Activated CD8-positive, alpha-beta T cell treated with anti-CD3 and anti-CD28 coated beads for 36 hours (primary cell): ENCODE measurements around the gene DDX24. TPM values are rescaled to one million over a fixed set of nuclear protein-coding genes. Genes with fewer than 3 reads are reported as not detected.

Experiments
- ATAC-seq: fragments of 200-7000 bp; cut with Tn5 transposase; one replicate; pipeline ENCODE4 v1.10.0; 2021; ENCODE audit warnings: mild to moderate bottlenecking, moderate library complexity
- CTCF ChIA-PET: fragments of 350-600 bp; sonication (Branson Sonifier 250); formaldehyde crosslinking; loops from one replicate; lab custom pipeline; 2021; ENCODE audit warnings: antibody characterized with exemption; lab: Charles Lee
- POLR2A ChIA-PET: fragments of 350-600 bp; sonication (Branson Sonifier 250); formaldehyde crosslinking; loops from one replicate; lab custom pipeline; 2021; ENCODE audit warnings: antibody characterized with exemption; lab: Charles Lee
- DNase-seq: peaks from one replicate; pipeline ENCODE4 v3.0.0-alpha.2; 2020
- H3K27ac Mint-ChIP-seq: one replicate; pipeline ENCODE4 v1.8.0; 2021; ENCODE audit warnings: mild to moderate bottlenecking, mixed read lengths
- H3K27me3 Mint-ChIP-seq: one replicate; pipeline ENCODE4 v1.8.0; 2021; ENCODE audit warnings: mixed read lengths
- H3K36me3 Mint-ChIP-seq: one replicate; pipeline ENCODE4 v1.8.0; 2021; ENCODE audit warnings: low read depth, mixed read lengths
- H3K4me1 Mint-ChIP-seq: one replicate; pipeline ENCODE4 v1.8.0; 2021; ENCODE audit warnings: low read depth, mixed read lengths
- H3K4me3 Mint-ChIP-seq: one replicate; pipeline ENCODE4 v1.8.0; 2021; ENCODE audit warnings: mild to moderate bottlenecking, moderate library complexity, mixed read lengths
- H3K9me3 Mint-ChIP-seq: one replicate; pipeline ENCODE4 v1.8.0; 2021; ENCODE audit warnings: mixed read lengths
- intact Hi-C: fragments of 100-400 bp; cut with micrococcal nuclease; formaldehyde crosslinking; loops from one replicate; pipeline ENCODE4 v1.10.0; 2022
- total RNA-seq, 2 experiments: library from RNA; stranded (reverse); gene quantifications; one replicate each; pipeline ENCODE4 v1.2.3, GENCODE V29; 2021
- TF ChIP-seq, protein P1 (sequence below): fragments of 200-600 bp; IDR thresholded peaks from one replicate; pipeline ENCODE4 v1.8.0; 2022; ENCODE audit warnings: antibody characterized with exemption, mild to moderate bottlenecking

DDX24 gene
- total RNA-seq, 2 experiments from 2014 or later = 272 to 275 TPM

DNA sequence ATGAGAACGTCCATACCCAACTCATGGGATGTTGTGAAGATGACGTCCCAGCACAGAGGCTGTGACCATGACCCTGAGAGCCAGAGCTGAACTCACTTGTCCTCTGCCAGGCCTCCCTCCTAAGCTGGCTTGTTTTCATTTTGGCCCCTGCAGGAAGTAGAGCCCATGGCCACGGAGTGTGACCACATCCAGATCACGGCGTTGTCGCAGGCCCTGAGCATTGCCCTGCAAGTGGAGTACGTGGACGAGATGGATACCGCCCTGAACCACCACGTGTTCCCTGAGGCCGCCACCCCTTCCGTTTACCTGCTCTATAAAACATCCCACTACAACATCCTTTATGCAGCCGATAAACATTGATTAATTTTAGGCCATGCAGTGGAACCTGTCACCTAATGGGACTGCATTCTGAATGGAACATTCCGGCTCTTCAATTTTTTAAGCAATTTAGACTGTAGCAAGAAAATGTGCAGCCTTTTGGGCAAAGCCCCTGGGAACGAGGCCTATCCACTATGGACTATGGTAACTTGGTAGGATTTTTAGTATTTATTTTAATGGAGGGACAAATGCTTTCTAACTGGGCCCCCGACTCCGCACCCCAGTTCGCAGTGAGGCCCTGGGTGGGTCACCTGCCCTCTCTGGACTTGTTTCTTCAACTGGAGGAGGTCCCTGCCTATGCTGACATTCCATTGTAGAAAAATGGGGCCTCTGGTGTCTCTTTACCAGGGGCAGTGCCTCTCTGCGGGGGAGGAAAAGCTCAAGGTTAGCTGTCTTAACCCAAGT lies 35.2 kb downstream of the DDX24 start:
- TF ChIP-seq, protein P1, sequence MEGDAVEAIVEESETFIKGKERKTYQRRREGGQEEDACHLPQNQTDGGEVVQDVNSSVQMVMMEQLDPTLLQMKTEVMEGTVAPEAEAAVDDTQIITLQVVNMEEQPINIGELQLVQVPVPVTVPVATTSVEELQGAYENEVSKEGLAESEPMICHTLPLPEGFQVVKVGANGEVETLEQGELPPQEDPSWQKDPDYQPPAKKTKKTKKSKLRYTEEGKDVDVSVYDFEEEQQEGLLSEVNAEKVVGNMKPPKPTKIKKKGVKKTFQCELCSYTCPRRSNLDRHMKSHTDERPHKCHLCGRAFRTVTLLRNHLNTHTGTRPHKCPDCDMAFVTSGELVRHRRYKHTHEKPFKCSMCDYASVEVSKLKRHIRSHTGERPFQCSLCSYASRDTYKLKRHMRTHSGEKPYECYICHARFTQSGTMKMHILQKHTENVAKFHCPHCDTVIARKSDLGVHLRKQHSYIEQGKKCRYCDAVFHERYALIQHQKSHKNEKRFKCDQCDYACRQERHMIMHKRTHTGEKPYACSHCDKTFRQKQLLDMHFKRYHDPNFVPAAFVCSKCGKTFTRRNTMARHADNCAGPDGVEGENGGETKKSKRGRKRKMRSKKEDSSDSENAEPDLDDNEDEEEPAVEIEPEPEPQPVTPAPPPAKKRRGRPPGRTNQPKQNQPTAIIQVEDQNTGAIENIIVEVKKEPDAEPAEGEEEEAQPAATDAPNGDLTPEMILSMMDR = no peak
- POLR2A ChIA-PET = interaction anchor here (0.5 to 2.4 kb wide), 5 partner anchors 11 to 36 kb away, joined by 3 to 9 read pairs (median 3); partner anchors contain the start of genes DDX24 and IFI27L1
- Mint-ChIP-seq H3K36me3 (peaks cover 31% of the 10 kb centered on the region), H3K27ac (no peak overlapping the region), H3K9me3 (no peaks in the 10 kb centered on the region), H3K4me3 (no peak overlapping the region), H3K27me3 (no peaks in the 10 kb centered on the region), H3K4me1 (no peaks in the 10 kb centered on the region)
- ATAC-seq (no peak), DNase-seq (no peak)
- intact Hi-C loops = no loop called here
- CTCF ChIA-PET = interaction anchor here (0.8 to 5.0 kb wide), 5 partner anchors 10 to 106 kb away, joined by 3 to 22 read pairs (median 3); no protein-coding TSS in a partner anchor

DNA sequence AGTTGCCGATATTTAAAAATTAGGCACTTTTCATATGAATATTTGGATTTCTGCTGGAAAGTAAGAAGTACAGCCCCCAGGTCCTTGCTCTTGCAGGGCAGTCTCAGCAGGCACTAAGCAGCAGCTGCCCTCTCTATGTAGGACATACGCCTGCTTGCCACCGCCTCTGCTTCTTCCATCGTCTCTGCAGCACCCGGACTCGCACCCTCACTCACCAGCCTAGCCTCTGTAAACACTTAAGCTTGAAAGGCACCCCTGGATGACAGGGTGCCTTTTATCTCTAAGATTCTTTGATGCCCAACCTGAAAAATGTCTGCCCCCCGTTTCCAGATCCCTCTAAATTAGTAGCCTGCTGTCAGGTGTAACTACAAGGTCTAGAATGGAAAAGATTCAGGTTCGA lies 35.9 kb downstream of the DDX24 start:
- H3K9me3 Mint-ChIP-seq = no peaks in the 10 kb centered on the region
- intact Hi-C loops = no loop called here
- no peaks in the 10 kb centered on the region for H3K4me1 Mint-ChIP-seq
- TF ChIP-seq, protein P1 = no peak
- H3K27ac Mint-ChIP-seq = no peak overlapping the region
- peaks cover 25% of the 10 kb centered on the region for H3K36me3 Mint-ChIP-seq
- H3K4me3 Mint-ChIP-seq = no peak overlapping the region
- ChIA-PET POLR2A (interaction anchor here (0.5 to 1.6 kb wide), 5 partner anchors 9 to 24 kb away, joined by 3 read pairs; no protein-coding TSS in a partner anchor), CTCF (interaction anchor here (1.3 to 1.6 kb wide), 3 partner anchors 9 to 91 kb away, joined by 3 to 12 read pairs (median 3); no protein-coding TSS in a partner anchor)
- no peak for ATAC-seq
- H3K27me3 Mint-ChIP-seq = no peaks in the 10 kb centered on the region
- DNase-seq = no peak

DNA sequence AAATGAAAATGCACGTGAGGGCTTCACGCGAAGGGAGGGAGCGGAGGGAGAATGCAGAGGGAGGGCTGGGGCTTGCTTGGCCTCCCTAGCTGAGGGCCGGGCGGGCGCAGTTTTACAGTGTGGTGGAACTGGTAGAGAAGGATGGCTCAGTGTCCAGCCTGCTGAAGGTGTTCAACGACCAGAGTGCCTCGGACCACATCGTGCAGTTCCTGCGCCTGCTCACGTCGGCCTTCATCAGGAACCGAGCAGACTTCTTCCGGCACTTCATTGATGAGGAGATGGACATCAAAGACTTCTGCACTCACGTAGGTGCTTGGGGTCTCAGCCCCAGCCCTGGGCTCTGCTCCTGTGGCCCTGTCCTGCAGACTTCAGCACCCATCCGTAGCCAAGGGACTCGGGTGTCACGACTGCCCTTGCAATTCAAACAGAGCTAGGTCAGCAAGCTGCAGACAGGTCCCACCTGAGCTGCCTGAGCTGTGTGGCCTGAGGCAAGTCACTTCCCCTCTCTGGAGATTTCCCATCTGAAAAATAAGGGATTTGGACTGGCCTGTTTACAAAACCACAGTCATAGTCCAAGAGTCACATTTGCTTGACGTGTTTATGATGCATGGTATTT lies 36.4 kb downstream of the DDX24 start:
- POLR2A ChIA-PET = interaction anchor here (0.8 to 1.6 kb wide), 5 partner anchors 8 to 24 kb away, joined by 3 to 5 read pairs (median 3); no protein-coding TSS in a partner anchor
- TF ChIP-seq, protein P1 = no peak
- Mint-ChIP-seq H3K27me3 (no peaks in the 10 kb centered on the region), H3K4me1 (no peaks in the 10 kb centered on the region), H3K36me3 (peaks cover 22% of the 10 kb centered on the region), H3K27ac (no peak overlapping the region), H3K9me3 (no peaks in the 10 kb centered on the region), H3K4me3 (no peak overlapping the region)
- DNase-seq = no peak
- CTCF ChIA-PET = interaction anchor here (1.3 to 1.6 kb wide), 3 partner anchors 8 to 92 kb away, joined by 3 to 12 read pairs (median 3); no protein-coding TSS in a partner anchor
- ATAC-seq = no peak
- intact Hi-C loops = no loop called here

DNA sequence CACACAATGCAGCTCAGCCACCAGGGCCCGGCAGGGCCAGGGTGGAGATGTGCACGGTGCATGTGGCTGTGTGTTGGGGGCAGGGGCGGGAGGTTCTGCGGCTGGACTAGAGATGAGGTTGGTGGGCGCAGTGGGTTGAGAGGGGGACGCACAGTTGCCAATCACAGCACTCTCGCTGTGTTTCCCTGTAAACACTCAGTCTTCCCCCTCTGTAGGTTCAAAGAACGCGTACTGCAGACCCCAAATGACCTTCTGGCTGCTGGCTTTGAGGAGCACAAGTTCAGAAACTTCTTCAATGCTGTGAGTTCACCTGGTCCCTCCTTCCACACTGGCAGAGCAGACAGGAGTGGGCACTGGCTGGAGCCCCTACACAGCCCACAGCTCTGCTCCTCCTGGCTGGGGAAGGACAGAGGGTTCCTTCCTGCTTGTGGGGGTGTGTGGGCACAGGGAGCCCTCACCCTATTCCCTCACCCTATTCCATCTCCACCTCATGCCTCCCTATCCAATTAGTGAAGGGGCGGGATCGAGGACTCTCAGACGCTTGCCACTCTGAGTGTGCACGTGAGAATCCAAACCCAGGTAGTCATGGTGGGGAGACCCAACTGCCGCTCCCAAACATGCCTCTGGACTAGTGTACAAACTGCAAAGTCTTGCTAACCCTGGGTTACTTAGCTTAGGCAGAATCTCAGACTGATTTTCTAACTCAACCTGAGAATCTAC lies 37.1 kb downstream of the DDX24 start:
- no peaks in the 10 kb centered on the region for H3K27me3 Mint-ChIP-seq
- ATAC-seq (no peak), DNase-seq (no peak)
- ChIA-PET POLR2A (interaction anchor here (1.3 kb wide), 1 partner anchor 9 kb away, joined by 5 read pairs; no protein-coding TSS in a partner anchor), CTCF (interaction anchor here (1.3 to 1.6 kb wide), 3 partner anchors 8 to 92 kb away, joined by 3 to 12 read pairs (median 3); no protein-coding TSS in a partner anchor)
- no peaks in the 10 kb centered on the region for H3K9me3 Mint-ChIP-seq
- H3K36me3 Mint-ChIP-seq = peaks cover 18% of the 10 kb centered on the region
- TF ChIP-seq, protein P1 = no peak
- H3K4me3 Mint-ChIP-seq = no peak overlapping the region
- intact Hi-C loops = no loop called here
- H3K4me1 Mint-ChIP-seq = no peaks in the 10 kb centered on the region
- H3K27ac Mint-ChIP-seq = no peak overlapping the region
